Gastroesophageal sphincter (tissue), 4 donors: ENCODE measurements around the gene FA2H. TPM values are rescaled to one million over a fixed set of nuclear protein-coding genes. Genes with fewer than 3 reads are reported as not detected.
"Not testable (repeated sequence)": the region's sequence is repeated elsewhere in the genome, so short reads cannot be mapped to it uniquely, and the experiment has no call there.

Experiments used
- ATAC-seq: fragments of 150-250 bp; one replicate; pipeline ENCODE4 v1.9.1; 2016; ENCODE audit warnings: mild to moderate bottlenecking, moderate library complexity
- H3K27ac ChIP-seq, 4 donors: fragments of 200-600 bp; sonication (generic) in 3 of 4; 1 replicate in 3 of 4; 2 replicates in 1 of 4; pipeline ENCODE4 v1.5.1; 2016 to 2019
- H3K27me3 ChIP-seq: fragments of 200-600 bp; sonication (generic); one replicate; pipeline ENCODE4 v1.5.1; 2019
- H3K36me3 ChIP-seq, 2 donors: fragments of 200-600 bp; sonication (generic); one replicate each; pipeline ENCODE4 v1.5.1; 2019; ENCODE audit warnings: control low read depth in 1 of 2
- H3K4me1 ChIP-seq, 3 donors: fragments of 200-600 bp; sonication (generic); 1 replicate in 2 of 3; 2 replicates in 1 of 3; pipeline ENCODE4 v1.5.1; 2016 to 2019; ENCODE audit warnings: control low read depth in 2 of 3
- H3K4me3 ChIP-seq, 2 donors: fragments of 200-600 bp; sonication (generic); one replicate each; pipeline ENCODE4 v1.5.1; 2019; ENCODE audit warnings: mild to moderate bottlenecking in 1 of 2, moderate library complexity in 1 of 2
- H3K9me3 ChIP-seq, 3 donors: fragments of 200-600 bp; sonication (generic); one replicate each; pipeline ENCODE4 v1.5.1; 2017 to 2019; ENCODE audit warnings: control low read depth in 2 of 3
- EP300 ChIP-seq: sonication (generic); formaldehyde crosslinking; IDR thresholded peaks from one replicate; pipeline ENCODE4 v1.6.1; 2017; ENCODE audit warnings: antibody characterized with exemption, mild to moderate bottlenecking
- POLR2A ChIP-seq, 2 donors: fragments of 450-650 bp; IDR thresholded peaks; one replicate each; pipeline ENCODE4 v1.6.1; 2017; ENCODE audit warnings: antibody characterized with exemption in 2 of 2, mild to moderate bottlenecking in 2 of 2, moderate library complexity in 1 of 2
- POLR2AphosphoS5 ChIP-seq: sonication (generic); formaldehyde crosslinking; IDR thresholded peaks from one replicate; pipeline ENCODE4 v1.6.1; 2017; ENCODE audit warnings: antibody characterized with exemption
- WGBS, 2 donors: methylation state at CpG; one replicate each; pipeline ENCODE4 v1.1.5; 2018; ENCODE audit warnings: low coverage in 1 of 2; 5-methylcytosine and 5-hydroxymethylcytosine counted together
- total RNA-seq, 4 donors: library from RNA; depleted of rRNA; stranded (reverse); fragments of >200 nt; gene quantifications; one replicate each; pipeline ENCODE4 v1.1.0, GENCODE V29; 2016
- TF ChIP-seq, protein P1 (sequence below), 4 experiments: fragments of 200-600 bp in 2 of 4; fragments of 450-650 bp in 2 of 4; sonication (generic) in 1 of 4; IDR thresholded peaks; one replicate each; pipeline ENCODE4 v1.5.1; 2017 to 2019; ENCODE audit warnings: antibody characterized with exemption in 4 of 4, mild to moderate bottlenecking in 2 of 4, moderate library complexity in 2 of 4

FA2H gene
- 1 to 10 TPM in 1 of 4 donors, under 1 TPM in 2, not detected in 1; 0.27 to 2.2 (median 0.31) TPM for total RNA-seq

DNA sequence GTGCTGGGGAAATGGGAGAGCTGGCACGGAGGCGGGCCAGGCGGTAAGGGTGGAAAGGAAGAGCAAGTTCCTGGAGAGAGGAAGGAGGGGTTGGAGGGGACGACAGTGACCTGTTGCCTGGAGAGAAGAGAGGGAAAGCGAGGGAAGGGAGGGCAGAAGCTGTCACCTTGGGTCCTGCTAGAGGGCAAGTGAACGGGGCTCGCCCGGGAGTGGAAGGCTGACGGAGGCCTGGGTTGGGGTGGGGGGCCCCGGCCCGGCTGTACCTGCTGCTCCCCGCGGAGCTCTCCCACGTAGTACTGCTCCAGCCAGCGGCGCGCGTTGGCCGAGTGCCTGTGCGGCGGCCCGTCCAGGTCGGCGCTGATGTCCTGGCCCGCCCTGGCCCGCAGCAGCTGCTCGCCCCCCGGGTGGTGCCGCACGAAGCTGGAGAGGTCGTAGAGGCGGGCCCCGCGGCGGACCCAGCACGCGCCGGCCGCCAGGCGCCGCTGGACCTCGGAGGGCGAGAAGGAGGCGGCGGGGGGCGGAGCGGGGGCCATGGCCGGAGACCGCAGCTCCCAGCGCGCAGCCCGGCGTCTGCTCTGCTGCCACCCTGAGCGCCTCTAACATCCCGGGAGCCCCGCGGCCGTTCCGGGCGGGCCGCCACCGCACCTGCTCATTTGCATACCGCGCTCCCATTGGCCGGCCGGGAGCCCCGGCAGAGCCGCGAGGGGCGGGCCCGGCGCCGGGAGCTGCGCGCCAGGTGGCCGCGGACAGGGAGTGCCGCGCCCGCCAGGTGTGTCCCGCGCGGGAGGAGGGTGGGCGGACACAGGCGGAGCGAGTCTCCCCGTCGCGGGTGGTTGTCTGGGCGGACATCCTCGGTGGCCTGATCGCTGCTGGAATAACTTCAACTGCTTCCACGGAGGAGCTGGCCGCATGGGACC is at the start of gene FA2H:
TSS of gene FA2H (minus strand) at position 598 of the 917 bp plus-strand sequence. CDS start at position 533, 65 bp downstream.
- no peaks in the 10 kb centered on the region for H3K36me3 ChIP-seq
- peak within 1 kb of the TSS in 1 of 4 donors; percentile 54 for H3K27ac ChIP-seq
- H3K4me1 ChIP-seq, result peaks cover 0 to 13% (median 11%) of the 10 kb centered on the region in 3 donors
- 7 to 15% methylated on average over 8 to 11 of the region's 94 CpGs for WGBS, 2 donors
- H3K27me3 ChIP-seq, result peaks cover 61% of the 10 kb centered on the region
- peak; percentile 82 for ATAC-seq
- peak within 1 kb of the TSS; percentile 13 to 57 for H3K4me3 ChIP-seq
- TF ChIP-seq EP300, result no peak
- no peak for TF ChIP-seq POLR2A (IDR thresholded peaks at IDR 0.05)
- TF ChIP-seq, protein P1, sequence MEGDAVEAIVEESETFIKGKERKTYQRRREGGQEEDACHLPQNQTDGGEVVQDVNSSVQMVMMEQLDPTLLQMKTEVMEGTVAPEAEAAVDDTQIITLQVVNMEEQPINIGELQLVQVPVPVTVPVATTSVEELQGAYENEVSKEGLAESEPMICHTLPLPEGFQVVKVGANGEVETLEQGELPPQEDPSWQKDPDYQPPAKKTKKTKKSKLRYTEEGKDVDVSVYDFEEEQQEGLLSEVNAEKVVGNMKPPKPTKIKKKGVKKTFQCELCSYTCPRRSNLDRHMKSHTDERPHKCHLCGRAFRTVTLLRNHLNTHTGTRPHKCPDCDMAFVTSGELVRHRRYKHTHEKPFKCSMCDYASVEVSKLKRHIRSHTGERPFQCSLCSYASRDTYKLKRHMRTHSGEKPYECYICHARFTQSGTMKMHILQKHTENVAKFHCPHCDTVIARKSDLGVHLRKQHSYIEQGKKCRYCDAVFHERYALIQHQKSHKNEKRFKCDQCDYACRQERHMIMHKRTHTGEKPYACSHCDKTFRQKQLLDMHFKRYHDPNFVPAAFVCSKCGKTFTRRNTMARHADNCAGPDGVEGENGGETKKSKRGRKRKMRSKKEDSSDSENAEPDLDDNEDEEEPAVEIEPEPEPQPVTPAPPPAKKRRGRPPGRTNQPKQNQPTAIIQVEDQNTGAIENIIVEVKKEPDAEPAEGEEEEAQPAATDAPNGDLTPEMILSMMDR (IDR thresholded peaks at IDR 0.05), result peak in 3 of 4 experiments; percentile 23 to 59 (median 42)
- H3K9me3 ChIP-seq, result no peaks in the 10 kb centered on the region

DNA sequence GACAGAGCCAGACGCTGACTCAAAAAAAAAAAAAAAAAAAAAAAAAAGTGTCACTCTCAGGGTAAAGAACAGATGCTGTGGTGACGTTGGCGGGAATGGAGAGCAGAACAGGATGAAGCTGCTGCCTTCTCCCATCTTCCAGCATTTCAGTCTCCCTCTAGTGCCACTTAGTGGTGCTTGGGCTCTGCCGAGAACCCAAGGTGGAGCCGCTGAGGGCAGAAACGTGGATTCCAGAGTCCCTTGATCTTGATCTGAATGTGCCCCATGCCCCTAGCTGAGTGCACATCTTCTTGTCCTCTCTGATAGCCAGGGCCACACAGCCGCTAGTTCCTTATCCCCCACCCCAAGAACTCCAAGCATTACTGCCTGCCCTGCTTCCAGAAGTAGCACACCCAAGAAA is 43.2 kb upstream of the FA2H start:
- Histone ChIP-seq H3K27ac (no peak overlapping the region), H3K36me3 (no peaks in the 10 kb centered on the region), H3K4me1 (peaks cover 0 to 6% (median 0%) of the 10 kb centered on the region in 3 donors), H3K27me3 (no peaks in the 10 kb centered on the region), H3K9me3 (no peaks in the 10 kb centered on the region), H3K4me3 (no peak overlapping the region)
- WGBS, 2 donors, result 48 to 61% methylated on average over 4 to 6 of the region's 7 CpGs
- no peak for ATAC-seq
- TF ChIP-seq POLR2A (IDR thresholded peaks at IDR 0.05) (no peak), POLR2AphosphoS5 (no peak), EP300 (no peak)
- TF ChIP-seq, protein P1 (IDR thresholded peaks at IDR 0.05), result no peak

DNA sequence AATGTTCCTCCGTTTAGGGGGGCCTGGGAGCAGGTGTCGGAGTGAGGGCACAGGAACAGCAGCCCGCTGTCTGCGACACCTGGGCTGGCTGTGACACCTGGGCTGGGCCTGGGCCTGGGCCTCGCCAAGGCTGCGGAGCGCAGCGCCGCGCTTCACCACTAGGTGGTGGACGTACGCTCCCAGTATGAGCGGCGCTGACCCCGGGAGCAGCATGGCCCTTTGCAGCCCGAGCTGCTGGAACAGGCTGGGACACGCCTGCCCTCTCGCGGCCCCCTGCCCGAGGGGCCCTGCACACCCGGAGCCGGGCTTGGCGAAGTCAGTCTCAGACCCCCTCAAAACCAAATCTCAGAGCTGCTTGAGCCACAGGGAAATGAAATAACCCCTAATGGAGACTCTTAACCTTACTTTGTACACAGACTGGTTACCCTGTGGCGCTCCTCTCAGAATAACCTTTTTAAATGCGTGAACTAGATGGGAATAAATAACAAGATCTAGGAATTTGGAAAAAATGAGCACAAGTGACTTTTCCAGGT is 38.6 kb upstream of the FA2H start:
- peak; percentile 92 for ATAC-seq
- no peaks in the 10 kb centered on the region for H3K27me3 ChIP-seq

GRCh38 chr16:74811911-74812310 is 37.3 kb upstream of the FA2H start:
- no peak for ATAC-seq
- Histone ChIP-seq H3K9me3 (no peaks in the 10 kb centered on the region), H3K36me3 (no peaks in the 10 kb centered on the region), H3K27me3 (no peaks in the 10 kb centered on the region), H3K4me1 (peaks cover 0 to 7% (median 0%) of the 10 kb centered on the region in 3 donors), H3K4me3 (no peak overlapping the region), H3K27ac (no peak overlapping the region)
- no peak for TF ChIP-seq POLR2A (IDR thresholded peaks at IDR 0.05)
- TF ChIP-seq EP300, result no peak
- no peak for TF ChIP-seq POLR2AphosphoS5
- TF ChIP-seq, protein P1 (IDR thresholded peaks at IDR 0.05), result no peak
- WGBS, 2 donors, result 17% methylated on average over 1 of the region's 2 CpGs; no CpG with 5 or more reads in 1 of the 2 donors

More for the DNA sequence above, 38.6 kb upstream of the FA2H start:
- H3K4me3 ChIP-seq, result no peak overlapping the region
- H3K27ac ChIP-seq, result no peak overlapping the region
- no peaks in the 10 kb centered on the region for H3K36me3 ChIP-seq
- peaks cover 0 to 7% (median 0%) of the 10 kb centered on the region in 3 donors for H3K4me1 ChIP-seq
- WGBS, 2 donors, result 26 to 51% methylated on average over 2 to 5 of the region's 25 CpGs
- TF ChIP-seq EP300, result no peak
- TF ChIP-seq, protein P1 (IDR thresholded peaks at IDR 0.05), result peak; percentile 89 to 95 (median 90)
- no peak for TF ChIP-seq POLR2A (IDR thresholded peaks at IDR 0.05)
- TF ChIP-seq POLR2AphosphoS5, result no peak
- H3K9me3 ChIP-seq, result no peaks in the 10 kb centered on the region

GRCh38 chr16:74811216-74811615 is 36.6 kb upstream of the FA2H start:
- not testable (repeated sequence) for H3K4me1 ChIP-seq, H3K9me3 ChIP-seq, H3K36me3 ChIP-seq, H3K27ac ChIP-seq, ATAC-seq, H3K4me3 ChIP-seq, H3K27me3 ChIP-seq
- 67 to 80% methylated on average over 1 of the region's 1 CpG for WGBS, 2 donors
